Stimulated activated naive CD8-positive, alpha-beta T cell treated with anti-CD3 and anti-CD28 coated beads, Interleukin-15, amount 100 ng/mL, for 72 hours (primary cell): ENCODE data around the gene AGAP4.
"Not testable (repeated sequence)": the region's sequence is repeated elsewhere in the genome, so short reads cannot be mapped to it uniquely, and the experiment has no call there.

Source experiments
- ATAC-seq: fragments of 150-1000 bp; cut with Tn5 transposase; 2 replicates; pipeline ENCODE4 v1.10.0; 2021; ENCODE audit warnings: mild to moderate bottlenecking, moderate library complexity
- DNase-seq, 2 donors: peaks; one replicate each; pipeline ENCODE4 v3.0.0; 2021 to 2022
- H3K27ac Mint-ChIP-seq, 2 donors: one replicate each; pipeline ENCODE4 v1.8.0; 2022; ENCODE audit warnings: mild to moderate bottlenecking in 2 of 2, mixed read lengths in 2 of 2, moderate library complexity in 2 of 2
- H3K27me3 Mint-ChIP-seq: one replicate; pipeline ENCODE4 v1.8.0; 2022; ENCODE audit warnings: mixed read lengths
- H3K4me1 Mint-ChIP-seq: one replicate; pipeline ENCODE4 v1.8.0; 2022; ENCODE audit warnings: mild to moderate bottlenecking, mixed read lengths
- H3K4me3 Mint-ChIP-seq, 2 donors: one replicate each; pipeline ENCODE4 v1.8.0; 2022; ENCODE audit warnings: mild to moderate bottlenecking in 2 of 2, mixed read lengths in 2 of 2, moderate library complexity in 1 of 2
- H3K9me3 Mint-ChIP-seq, 2 donors: one replicate each; pipeline ENCODE4 v1.8.0; 2022; ENCODE audit warnings: mixed read lengths in 2 of 2

Gene AGAP4

DNA sequence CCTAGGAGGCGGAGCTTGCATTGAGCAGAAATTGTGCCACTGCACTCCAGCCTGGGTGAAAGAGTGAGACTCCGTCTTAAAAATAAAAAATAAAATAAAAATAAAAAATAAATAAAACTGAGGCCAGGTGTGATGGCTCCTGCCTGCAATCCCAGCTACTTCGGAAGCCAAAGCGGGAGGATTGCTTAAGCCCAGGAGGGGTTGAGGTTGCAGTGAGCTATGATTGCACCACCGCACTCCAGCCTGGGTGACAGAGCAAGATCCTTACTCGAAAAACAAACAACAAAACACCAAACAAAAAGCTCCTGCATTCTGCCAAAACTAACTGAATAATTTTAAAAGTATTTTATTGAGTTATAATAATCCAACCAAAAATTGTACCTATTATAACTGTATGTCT, 36.2 kb downstream of the AGAP4 start:
- Mint-ChIP-seq H3K27me3 (peaks cover 16% of the 10 kb centered on the region), H3K9me3 (no peaks in the 10 kb centered on the region), H3K4me1 (no peaks in the 10 kb centered on the region), H3K4me3 (no peak overlapping the region), H3K27ac (no peak overlapping the region)
- ATAC-seq (no peak), DNase-seq (no peak)

DNA sequence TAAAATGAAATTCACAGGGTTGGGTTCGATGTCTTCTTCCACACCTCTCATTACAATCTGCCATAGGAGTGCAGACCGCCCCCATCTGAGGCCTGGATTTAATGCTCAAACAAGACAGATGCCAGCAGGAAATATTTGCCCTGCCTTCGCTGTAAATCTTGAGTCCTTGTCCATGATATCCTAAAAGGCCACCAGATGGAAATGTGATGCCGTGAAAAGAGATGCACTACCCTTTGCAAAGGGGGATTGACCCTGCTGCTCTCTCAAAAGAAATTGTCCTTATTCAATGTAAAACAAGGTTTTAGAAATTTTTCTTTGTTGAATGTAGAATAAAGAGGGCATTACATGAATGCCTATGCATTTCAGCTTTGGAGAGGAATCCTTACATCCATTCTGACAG, 37.5 kb downstream of the AGAP4 start:
- Mint-ChIP-seq H3K9me3 (no peaks in the 10 kb centered on the region), H3K27ac (no peak overlapping the region), H3K4me3 (no peak overlapping the region), H3K4me1 (no peaks in the 10 kb centered on the region), H3K27me3 (peaks cover 16% of the 10 kb centered on the region)
- ATAC-seq: no peak
- DNase-seq: no peak

DNA sequence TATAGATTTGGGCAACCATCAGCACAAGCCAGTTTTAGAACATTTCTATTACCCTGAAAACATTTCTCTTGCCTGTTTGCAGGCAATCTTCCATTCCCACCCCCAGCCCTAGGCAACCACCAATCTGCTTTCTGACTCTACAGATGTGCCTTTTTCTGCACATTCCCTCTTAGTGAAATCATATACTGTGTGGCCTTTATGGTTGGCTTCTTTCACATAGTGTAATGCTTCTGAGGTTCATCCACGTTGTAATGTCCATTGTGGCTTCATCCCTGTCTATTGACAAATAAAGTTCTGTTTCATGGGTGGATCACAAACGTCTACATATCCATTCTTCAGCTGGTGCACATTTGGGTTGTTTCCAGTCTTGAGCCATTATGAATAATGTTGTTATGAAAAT, 42.3 kb downstream of the AGAP4 start:
- not testable (repeated sequence) for H3K4me1 Mint-ChIP-seq, DNase-seq, H3K4me3 Mint-ChIP-seq, ATAC-seq, H3K9me3 Mint-ChIP-seq, H3K27ac Mint-ChIP-seq
- H3K27me3 Mint-ChIP-seq: peaks cover 16% of the 10 kb centered on the region

DNA sequence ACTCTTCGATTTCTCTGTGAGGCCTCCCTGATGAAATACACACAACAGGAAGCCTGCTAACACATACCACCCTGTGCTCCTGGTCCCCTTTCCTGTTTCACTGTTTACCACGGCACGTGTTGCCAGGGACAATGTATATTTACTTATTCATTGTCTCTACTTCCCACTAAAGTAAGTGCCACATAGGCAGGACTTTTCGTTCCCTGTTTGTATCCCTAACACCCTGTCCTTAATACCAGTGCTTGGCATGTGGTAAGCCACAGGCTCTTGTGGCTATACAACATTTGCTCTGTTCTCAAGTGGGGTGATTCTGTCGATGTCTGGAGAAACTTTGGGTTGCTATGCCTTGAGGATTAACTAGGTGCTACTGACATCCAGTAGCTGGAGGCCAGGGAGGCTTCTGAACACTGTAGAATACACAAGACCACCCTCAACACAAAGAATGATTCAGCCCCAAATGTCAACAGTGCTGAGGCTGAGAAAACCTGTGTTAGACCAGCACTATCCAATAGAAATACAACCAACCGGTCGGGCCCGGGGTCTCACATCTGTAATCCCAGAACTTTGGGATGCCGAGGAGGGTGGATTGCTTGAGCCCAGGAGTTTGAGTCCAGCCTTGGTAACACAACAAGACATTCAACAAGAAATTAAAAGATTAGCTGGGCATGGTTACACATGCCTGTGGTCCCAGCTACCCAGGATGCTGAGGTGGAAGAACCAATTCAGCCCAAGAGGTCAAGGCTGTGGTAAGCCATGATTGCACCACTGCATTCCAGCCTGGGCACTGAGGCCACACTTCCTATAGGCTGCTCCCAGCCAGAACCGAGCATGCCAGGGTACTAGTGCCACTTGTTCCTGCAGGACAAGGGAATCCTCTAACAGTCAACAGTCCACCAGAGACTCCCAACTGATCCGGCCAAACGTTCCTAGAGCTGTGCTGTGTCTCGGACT, 44.0 kb downstream of the AGAP4 start:
- H3K27ac Mint-ChIP-seq, H3K27me3 Mint-ChIP-seq, H3K9me3 Mint-ChIP-seq, DNase-seq, H3K4me3 Mint-ChIP-seq, H3K4me1 Mint-ChIP-seq: not testable (repeated sequence)
- peak; percentile 49 for ATAC-seq

DNA sequence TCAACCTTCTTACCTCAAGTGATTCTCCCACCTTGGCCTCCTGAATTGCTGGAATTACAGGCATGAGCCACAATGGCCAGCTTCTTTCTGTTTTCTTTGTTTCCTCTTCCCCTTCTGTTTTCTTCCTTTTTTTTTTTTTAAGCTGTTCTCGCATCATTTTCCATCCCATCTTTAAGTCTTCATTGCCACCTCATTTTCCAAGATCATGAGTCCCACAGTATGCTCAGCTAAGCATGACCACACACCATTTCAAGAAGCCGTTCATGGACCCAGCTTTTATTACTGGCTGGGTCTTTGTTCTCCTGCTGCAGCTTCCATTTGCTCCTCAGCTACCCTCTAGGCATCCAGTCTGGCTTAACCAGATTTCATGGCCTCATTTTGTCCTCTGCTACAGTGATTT, 52.5 kb downstream of the AGAP4 start:
- not testable (repeated sequence) for H3K4me3 Mint-ChIP-seq, H3K9me3 Mint-ChIP-seq, H3K4me1 Mint-ChIP-seq, H3K27me3 Mint-ChIP-seq, H3K27ac Mint-ChIP-seq, DNase-seq, ATAC-seq

DNA sequence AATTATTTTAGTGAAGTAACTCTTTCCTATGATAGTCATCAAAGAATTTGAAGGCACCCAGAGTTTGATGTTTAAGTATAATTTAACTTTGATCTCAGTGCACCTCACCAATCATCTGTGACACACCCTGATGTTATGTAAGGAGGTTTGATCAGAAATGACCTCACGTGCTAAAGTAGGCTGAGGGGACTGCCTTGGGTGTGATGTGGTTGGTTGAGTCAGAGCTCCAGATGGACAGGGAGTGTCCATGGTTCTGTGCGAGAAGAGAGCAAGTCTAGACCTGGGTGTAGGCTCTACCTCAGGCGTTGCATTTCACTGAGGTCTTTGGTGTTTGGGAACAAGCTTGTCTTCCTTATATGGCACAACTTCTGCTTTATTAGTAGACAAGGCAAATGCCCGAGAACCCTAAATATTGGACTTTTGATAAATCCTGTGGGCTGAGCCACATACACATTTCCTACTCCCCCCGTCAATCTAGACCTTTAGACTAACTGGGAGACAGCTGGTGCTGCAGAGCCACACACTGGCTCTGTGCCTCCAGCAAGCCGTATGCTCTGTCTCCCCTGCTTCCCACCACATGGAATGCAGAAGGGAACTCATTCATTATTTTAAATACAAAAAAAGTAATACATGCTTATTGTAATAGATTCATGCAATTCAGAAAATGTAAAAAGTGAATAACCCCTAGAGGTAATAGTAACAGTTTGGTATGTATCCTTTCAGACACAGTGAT, 56.4 kb downstream of the AGAP4 start:
- H3K4me3 Mint-ChIP-seq, H3K9me3 Mint-ChIP-seq, H3K4me1 Mint-ChIP-seq, ATAC-seq, DNase-seq, H3K27me3 Mint-ChIP-seq, H3K27ac Mint-ChIP-seq: not testable (repeated sequence)

DNA sequence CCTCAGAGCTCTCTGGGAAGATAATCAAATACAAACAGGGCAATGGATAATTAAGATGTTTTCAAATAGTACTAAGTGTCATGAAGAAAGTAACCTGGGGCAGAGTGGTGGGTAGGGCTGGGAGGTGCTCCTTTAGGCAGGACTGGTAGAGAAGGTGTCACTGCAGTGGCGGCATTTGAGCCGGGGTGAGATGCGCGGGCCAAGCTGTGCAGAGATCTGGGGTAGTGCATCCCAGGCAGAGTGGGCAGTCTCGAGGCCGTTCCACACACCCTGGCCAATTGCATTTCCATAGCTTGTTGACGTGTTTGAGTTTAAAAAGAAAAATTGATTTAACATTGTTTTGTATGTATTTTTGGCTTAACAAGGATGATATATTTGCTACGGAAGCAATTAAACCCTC, 57.3 kb downstream of the AGAP4 start:
- ATAC-seq, H3K27ac Mint-ChIP-seq, H3K4me1 Mint-ChIP-seq, H3K4me3 Mint-ChIP-seq, DNase-seq, H3K27me3 Mint-ChIP-seq, H3K9me3 Mint-ChIP-seq: not testable (repeated sequence)

DNA sequence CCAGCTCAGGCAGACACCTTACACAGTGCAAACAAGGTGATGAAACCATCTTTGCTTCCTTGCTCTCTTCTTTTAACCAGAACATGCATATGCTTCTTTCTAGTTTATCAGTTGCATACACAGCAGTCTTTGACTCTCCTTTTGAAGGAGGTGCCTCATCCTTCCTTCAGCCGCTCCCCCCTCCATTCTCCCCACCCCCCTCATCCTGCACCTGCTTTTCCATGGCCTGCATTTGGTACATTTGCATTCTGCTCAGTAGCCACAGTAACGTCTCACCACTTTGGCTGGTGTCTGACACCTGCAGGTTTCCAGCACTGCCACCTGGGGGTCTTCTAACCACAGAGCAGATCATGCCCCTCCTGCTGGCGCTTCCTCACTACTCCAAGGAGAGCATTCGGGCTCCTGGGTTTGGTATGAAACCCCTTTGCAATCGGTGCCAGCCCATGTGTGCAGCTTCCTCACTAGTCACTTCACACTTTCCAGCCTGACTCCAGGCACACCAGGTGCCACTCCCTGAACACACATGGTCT, 60.0 kb downstream of the AGAP4 start:
- not testable (repeated sequence) for H3K4me1 Mint-ChIP-seq, H3K4me3 Mint-ChIP-seq, H3K9me3 Mint-ChIP-seq, H3K27ac Mint-ChIP-seq, DNase-seq, H3K27me3 Mint-ChIP-seq, ATAC-seq

DNA sequence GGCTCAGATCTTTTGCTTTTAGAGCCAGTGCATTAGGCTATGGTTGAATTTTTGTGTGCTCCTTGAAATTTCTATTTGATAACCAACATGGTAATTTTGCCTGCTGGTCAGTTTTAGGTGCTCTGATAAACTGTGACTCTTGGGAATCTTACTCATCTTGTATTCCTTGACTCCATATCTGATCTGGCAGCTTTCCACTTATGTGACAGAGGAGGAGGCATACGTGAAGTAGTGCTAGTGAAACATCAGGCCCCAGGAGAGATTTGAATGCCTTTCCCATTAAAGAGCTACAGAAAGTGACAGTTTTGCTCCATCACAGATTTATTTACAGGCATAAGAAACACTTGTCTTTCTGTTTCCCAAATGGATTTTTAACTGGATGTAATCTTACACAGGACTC, 61.1 kb downstream of the AGAP4 start:
- DNase-seq, H3K4me3 Mint-ChIP-seq: not testable (repeated sequence)

More for the DNA sequence above, 61.1 kb downstream of the AGAP4 start:
- not testable (repeated sequence) for ATAC-seq, H3K27ac Mint-ChIP-seq, H3K27me3 Mint-ChIP-seq, H3K4me1 Mint-ChIP-seq, H3K9me3 Mint-ChIP-seq
